ENCODE data around the gene ASCL1. TPM values are rescaled to one million over a fixed set of nuclear protein-coding genes. Genes with fewer than 3 reads are reported as not detected.

Gene ASCL1
- under 1 TPM in 1 of 2 donors, not detected in 1; 0.02 TPM for polyA plus RNA-seq

DNA sequence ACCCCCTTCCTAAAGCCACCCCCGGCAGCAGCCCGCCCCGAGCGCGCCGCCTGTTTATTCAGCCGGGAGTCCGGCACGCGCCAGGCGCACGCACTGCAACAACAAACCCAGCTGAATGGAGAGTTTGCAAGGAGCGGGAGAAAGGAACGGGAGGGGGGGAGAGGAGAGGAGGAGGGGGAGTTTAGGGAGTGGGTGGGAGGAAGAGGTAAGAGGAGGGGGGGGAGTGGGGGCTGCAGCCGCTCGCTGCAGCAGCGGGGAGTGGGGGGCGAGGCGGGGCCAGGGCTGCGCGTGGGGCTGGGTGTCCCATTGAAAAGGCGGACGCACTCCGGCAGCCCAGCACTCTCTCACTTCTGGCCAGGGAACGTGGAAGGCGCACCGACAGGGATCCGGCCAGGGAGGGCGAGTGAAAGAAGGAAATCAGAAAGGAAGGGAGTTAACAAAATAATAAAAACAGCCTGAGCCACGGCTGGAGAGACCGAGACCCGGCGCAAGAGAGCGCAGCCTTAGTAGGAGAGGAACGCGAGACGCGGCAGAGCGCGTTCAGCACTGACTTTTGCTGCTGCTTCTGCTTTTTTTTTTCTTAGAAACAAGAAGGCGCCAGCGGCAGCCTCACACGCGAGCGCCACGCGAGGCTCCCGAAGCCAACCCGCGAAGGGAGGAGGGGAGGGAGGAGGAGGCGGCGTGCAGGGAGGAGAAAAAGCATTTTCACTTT is at the start of gene ASCL1:
TSS of gene ASCL1 (plus strand) at position 336 of the 712 bp plus-strand sequence. CDS start 571 bp downstream, outside the sequence.
- peak within 1 kb of the TSS in 1 of 2 donors; percentile 37 for H3K4me3 ChIP-seq (ENCODE audit: low read depth in 1 of 2, low read length in 2 of 2)
- peaks cover 7 to 9% of the 10 kb centered on the region in 2 donors for H3K4me1 ChIP-seq (ENCODE audit: control insufficient read depth in 2 of 2, insufficient read depth in 2 of 2, low read length in 1 of 2)

DNA sequence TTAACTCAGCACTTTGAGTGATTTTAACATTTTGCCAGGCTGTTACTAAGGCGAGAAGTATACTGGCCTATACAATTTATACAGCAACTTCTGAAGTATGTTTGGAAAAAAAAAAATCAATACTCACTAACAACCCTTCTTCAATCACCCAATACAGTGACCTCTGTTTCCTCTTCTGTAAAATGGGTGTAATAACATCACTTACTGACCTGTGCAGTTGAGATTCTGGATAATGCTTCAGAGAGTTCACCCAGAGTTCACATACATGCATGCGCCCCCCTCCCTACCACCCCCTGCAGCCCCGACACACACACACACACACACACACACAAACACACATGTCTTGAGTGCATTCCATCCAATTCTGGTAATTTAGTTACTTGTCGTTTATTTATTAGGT is 49.6 kb upstream of the ASCL1 start:
- Histone ChIP-seq H3K4me1 (ENCODE audit: control insufficient read depth in 2 of 2, insufficient read depth in 2 of 2, low read length in 1 of 2) (no peaks in the 10 kb centered on the region), H3K36me3 (ENCODE audit: control insufficient read depth in 2 of 2, insufficient read depth in 2 of 2, low read length in 1 of 2) (no peaks in the 10 kb centered on the region), H3K4me3 (ENCODE audit: low read depth in 1 of 2, low read length in 2 of 2) (no peak overlapping the region), H3K27ac (ENCODE audit: low read depth in 2 of 2, low read length in 1 of 2) (no peak overlapping the region), H3K27me3 (ENCODE audit: control insufficient read depth in 1 of 2, insufficient read depth in 2 of 2, low read length in 2 of 2) (no peaks in the 10 kb centered on the region), H3K9me3 (ENCODE audit: control insufficient read depth in 2 of 2, insufficient read depth in 1 of 2, low read depth in 1 of 2, low read length in 1 of 2) (no peaks in the 10 kb centered on the region)
- WGBS, 2 donors, result 79 to 80% methylated on average over 4 of the region's 4 CpGs

More for the DNA sequence above, at the start of gene ASCL1:
- Histone ChIP-seq H3K27ac (ENCODE audit: low read depth in 2 of 2, low read length in 1 of 2) (no peak within 1 kb of the TSS), H3K27me3 (ENCODE audit: control insufficient read depth in 1 of 2, insufficient read depth in 2 of 2, low read length in 2 of 2) (peaks cover 27 to 32% of the 10 kb centered on the region in 2 donors), H3K36me3 (ENCODE audit: control insufficient read depth in 2 of 2, insufficient read depth in 2 of 2, low read length in 1 of 2) (no peaks in the 10 kb centered on the region), H3K9me3 (ENCODE audit: control insufficient read depth in 2 of 2, insufficient read depth in 1 of 2, low read depth in 1 of 2, low read length in 1 of 2) (no peaks in the 10 kb centered on the region)
- WGBS, 2 donors, result 2% methylated on average over 47 to 51 of the region's 52 CpGs

DNA sequence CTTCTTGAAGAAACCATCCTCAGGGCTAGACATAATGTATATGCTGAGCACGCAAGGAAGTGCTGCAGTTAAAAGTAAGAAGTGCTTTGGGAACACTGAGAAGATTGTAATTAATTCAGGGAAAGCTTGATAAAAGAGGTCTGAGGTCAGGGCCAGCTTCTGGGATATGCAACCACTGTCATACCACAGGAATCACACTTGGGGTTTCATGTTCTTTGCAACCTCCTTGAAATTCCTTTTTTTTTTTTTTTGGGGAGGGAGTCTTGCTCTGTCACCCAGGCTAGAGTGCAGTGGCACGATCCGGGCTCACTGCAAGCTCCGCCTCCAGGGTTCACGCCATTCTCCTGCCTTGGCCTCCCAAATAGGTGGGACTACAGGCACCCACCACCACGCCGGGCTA is 47.3 kb upstream of the ASCL1 start:
- Histone ChIP-seq H3K36me3 (ENCODE audit: control insufficient read depth in 2 of 2, insufficient read depth in 2 of 2, low read length in 1 of 2) (no peaks in the 10 kb centered on the region), H3K4me3 (ENCODE audit: low read depth in 1 of 2, low read length in 2 of 2) (no peak overlapping the region), H3K9me3 (ENCODE audit: control insufficient read depth in 2 of 2, insufficient read depth in 1 of 2, low read depth in 1 of 2, low read length in 1 of 2) (no peaks in the 10 kb centered on the region), H3K4me1 (ENCODE audit: control insufficient read depth in 2 of 2, insufficient read depth in 2 of 2, low read length in 1 of 2) (no peaks in the 10 kb centered on the region), H3K27ac (ENCODE audit: low read depth in 2 of 2, low read length in 1 of 2) (no peak overlapping the region), H3K27me3 (ENCODE audit: control insufficient read depth in 1 of 2, insufficient read depth in 2 of 2, low read length in 2 of 2) (no peaks in the 10 kb centered on the region)
- WGBS, 2 donors, result 87 to 94% methylated on average over 7 of the region's 7 CpGs

DNA sequence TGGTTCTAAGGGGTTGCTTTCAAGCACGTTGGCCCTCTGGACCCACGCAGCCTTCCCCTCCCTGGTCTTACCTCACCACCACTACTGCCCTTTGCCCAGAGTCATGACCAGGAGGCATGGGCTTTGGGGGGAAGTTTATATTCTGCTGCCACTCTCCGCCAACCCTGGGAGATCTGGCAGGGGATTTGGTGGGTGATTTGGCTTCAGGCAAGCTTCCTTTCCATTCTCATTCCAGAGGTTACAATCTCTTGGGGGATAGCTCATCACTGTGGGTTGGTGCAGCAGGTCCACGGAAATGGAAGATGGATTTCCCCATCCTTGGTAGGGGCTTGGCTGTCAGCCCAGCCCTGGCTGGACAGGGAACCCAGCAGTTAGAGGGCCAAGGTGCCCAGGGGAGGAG is 46.7 kb upstream of the ASCL1 start:
- H3K36me3 ChIP-seq (ENCODE audit: control insufficient read depth in 2 of 2, insufficient read depth in 2 of 2, low read length in 1 of 2), result no peaks in the 10 kb centered on the region
- WGBS, 2 donors, result 80 to 85% methylated on average over 4 of the region's 4 CpGs
- no peaks in the 10 kb centered on the region for H3K27me3 ChIP-seq (ENCODE audit: control insufficient read depth in 1 of 2, insufficient read depth in 2 of 2, low read length in 2 of 2)
- H3K9me3 ChIP-seq (ENCODE audit: control insufficient read depth in 2 of 2, insufficient read depth in 1 of 2, low read depth in 1 of 2, low read length in 1 of 2), result no peaks in the 10 kb centered on the region
- no peak overlapping the region for H3K4me3 ChIP-seq (ENCODE audit: low read depth in 1 of 2, low read length in 2 of 2)
- H3K27ac ChIP-seq (ENCODE audit: low read depth in 2 of 2, low read length in 1 of 2), result no peak overlapping the region
- no peaks in the 10 kb centered on the region for H3K4me1 ChIP-seq (ENCODE audit: control insufficient read depth in 2 of 2, insufficient read depth in 2 of 2, low read length in 1 of 2)

DNA sequence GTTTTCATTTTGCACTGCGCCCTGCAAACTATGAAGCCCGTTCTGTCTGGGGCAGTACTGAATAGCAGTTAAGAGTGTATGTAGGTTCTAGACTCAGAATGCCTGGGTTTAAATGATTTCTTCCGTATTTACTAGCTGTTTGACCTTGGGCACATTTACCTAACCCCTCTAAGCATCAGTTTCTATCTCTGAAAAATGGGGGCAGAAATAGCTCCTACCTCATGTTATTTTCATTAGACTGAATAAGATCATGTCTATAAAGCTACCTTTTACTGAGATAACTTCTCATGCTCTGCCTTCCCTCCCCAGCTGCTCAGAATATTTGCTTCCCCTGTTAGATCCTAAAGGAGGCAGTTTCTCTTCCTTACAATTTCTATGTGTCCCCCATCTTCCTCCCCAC is 46.2 kb upstream of the ASCL1 start:
- H3K27ac ChIP-seq (ENCODE audit: low read depth in 2 of 2, low read length in 1 of 2), result no peak overlapping the region
- WGBS, 2 donors, result 81 to 90% methylated on average over 3 of the region's 3 CpGs
- H3K9me3 ChIP-seq (ENCODE audit: control insufficient read depth in 2 of 2, insufficient read depth in 1 of 2, low read depth in 1 of 2, low read length in 1 of 2), result no peaks in the 10 kb centered on the region
- no peaks in the 10 kb centered on the region for H3K4me1 ChIP-seq (ENCODE audit: control insufficient read depth in 2 of 2, insufficient read depth in 2 of 2, low read length in 1 of 2)
- no peaks in the 10 kb centered on the region for H3K36me3 ChIP-seq (ENCODE audit: control insufficient read depth in 2 of 2, insufficient read depth in 2 of 2, low read length in 1 of 2)
- no peaks in the 10 kb centered on the region for H3K27me3 ChIP-seq (ENCODE audit: control insufficient read depth in 1 of 2, insufficient read depth in 2 of 2, low read length in 2 of 2)
- no peak overlapping the region for H3K4me3 ChIP-seq (ENCODE audit: low read depth in 1 of 2, low read length in 2 of 2)

DNA sequence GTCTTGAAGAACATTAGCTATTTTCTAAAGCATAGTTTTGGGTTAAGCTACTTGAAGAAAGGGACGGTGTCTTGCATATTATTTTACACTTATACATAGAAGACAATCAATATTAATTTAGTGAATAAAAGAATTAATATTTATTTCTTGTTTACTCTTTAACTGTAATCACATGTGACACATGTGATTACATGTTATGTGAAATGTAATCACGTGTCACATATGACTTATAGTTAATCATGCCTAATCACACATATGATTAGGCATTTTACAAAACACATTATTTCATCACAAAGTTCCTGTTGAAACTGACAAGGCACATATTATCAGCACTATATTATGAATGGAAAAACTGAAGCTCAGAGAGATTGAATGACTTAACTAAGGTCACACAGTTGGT is 45.2 kb upstream of the ASCL1 start:
- Histone ChIP-seq H3K27me3 (ENCODE audit: control insufficient read depth in 1 of 2, insufficient read depth in 2 of 2, low read length in 2 of 2) (no peaks in the 10 kb centered on the region), H3K4me3 (ENCODE audit: low read depth in 1 of 2, low read length in 2 of 2) (no peak overlapping the region), H3K4me1 (ENCODE audit: control insufficient read depth in 2 of 2, insufficient read depth in 2 of 2, low read length in 1 of 2) (no peaks in the 10 kb centered on the region), H3K9me3 (ENCODE audit: control insufficient read depth in 2 of 2, insufficient read depth in 1 of 2, low read depth in 1 of 2, low read length in 1 of 2) (no peaks in the 10 kb centered on the region), H3K36me3 (ENCODE audit: control insufficient read depth in 2 of 2, insufficient read depth in 2 of 2, low read length in 1 of 2) (no peaks in the 10 kb centered on the region), H3K27ac (ENCODE audit: low read depth in 2 of 2, low read length in 1 of 2) (no peak overlapping the region)
- WGBS, 2 donors, result 82% methylated on average over 2 of the region's 2 CpGs

DNA sequence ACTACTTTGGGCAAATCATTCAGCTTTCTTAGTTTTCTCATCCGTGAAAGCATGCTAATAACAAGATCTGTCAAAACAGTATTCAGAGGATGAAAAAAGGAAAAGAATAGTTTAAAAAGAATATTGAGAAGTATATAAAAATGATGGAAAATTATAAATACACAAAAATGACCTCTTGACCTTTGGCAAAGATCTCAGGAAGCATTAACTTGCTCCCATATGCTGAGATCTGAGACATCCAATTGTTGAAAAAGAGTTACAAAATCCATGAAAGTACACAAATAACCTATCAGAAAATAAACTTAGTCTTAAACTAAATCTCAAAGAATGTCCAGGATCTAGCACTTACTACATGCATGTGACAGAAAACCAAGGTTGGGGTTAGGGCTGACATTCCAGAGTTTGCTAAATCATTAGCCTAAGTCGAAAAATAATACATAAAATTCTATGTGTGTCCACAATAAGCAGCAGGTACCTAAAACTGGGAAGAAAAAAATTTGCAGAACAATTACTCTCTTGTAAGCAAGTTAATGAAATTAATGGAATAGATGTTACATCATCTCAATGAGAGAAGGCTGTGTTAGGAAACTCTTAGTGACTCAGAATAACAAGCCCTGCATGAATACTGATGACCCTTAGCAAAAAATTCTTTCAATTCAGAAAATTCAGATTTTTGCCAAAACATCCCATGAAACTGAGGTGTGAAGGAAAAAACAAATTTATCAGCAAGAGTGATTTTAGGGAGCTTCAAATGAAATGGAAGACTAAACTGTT is 43.8 kb upstream of the ASCL1 start:
- no peaks in the 10 kb centered on the region for H3K9me3 ChIP-seq (ENCODE audit: control insufficient read depth in 2 of 2, insufficient read depth in 1 of 2, low read depth in 1 of 2, low read length in 1 of 2)
- 71 to 78% methylated on average over 2 of the region's 2 CpGs for WGBS, 2 donors
- H3K4me3 ChIP-seq (ENCODE audit: low read depth in 1 of 2, low read length in 2 of 2), result no peak overlapping the region
- H3K36me3 ChIP-seq (ENCODE audit: control insufficient read depth in 2 of 2, insufficient read depth in 2 of 2, low read length in 1 of 2), result no peaks in the 10 kb centered on the region
- H3K4me1 ChIP-seq (ENCODE audit: control insufficient read depth in 2 of 2, insufficient read depth in 2 of 2, low read length in 1 of 2), result no peaks in the 10 kb centered on the region
- no peak overlapping the region for H3K27ac ChIP-seq (ENCODE audit: low read depth in 2 of 2, low read length in 1 of 2)
- peaks cover 0 to under 1% of the 10 kb centered on the region in 2 donors for H3K27me3 ChIP-seq (ENCODE audit: control insufficient read depth in 1 of 2, insufficient read depth in 2 of 2, low read length in 2 of 2)

DNA sequence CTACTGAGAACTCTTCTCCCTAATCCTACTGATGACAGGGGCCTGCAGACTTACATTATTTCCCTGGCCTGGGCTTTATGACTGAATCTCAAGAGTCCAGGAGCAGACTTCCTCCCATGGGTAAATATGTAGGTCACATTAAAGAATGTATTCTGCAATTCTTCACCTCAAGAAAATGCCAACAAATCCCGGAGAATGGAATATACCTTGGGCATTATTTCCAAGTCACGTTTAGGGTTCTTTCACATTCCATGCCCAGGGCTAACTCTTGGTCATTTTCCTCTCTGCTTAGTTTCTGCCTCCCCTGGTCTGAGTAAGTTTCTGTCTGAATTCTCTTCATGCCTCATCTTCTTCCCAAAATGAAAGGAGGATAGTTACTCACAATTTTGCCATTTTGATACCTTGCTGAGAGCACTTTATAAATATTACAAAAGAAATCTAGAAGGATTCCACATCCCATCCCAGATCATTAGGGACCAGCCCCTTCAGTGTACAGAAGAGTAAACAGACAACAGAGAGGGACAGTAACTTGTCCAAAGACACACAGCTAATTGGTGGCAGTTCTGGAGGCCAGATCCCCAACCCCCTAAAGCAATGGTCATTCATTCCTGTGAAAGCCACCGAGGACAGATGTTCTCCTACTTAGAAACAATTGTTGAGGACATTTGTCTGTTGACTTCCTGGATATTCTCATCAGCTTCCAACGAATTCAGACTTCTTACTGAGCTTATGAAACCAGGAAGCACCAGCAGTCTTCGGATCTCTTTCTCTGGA is 41.0 kb upstream of the ASCL1 start:
- Histone ChIP-seq H3K27me3 (ENCODE audit: control insufficient read depth in 1 of 2, insufficient read depth in 2 of 2, low read length in 2 of 2) (peaks cover 2% of the 10 kb centered on the region in 2 donors), H3K4me3 (ENCODE audit: low read depth in 1 of 2, low read length in 2 of 2) (peak overlapping the region in 1 of 2 donors; percentile 46), H3K4me1 (ENCODE audit: control insufficient read depth in 2 of 2, insufficient read depth in 2 of 2, low read length in 1 of 2) (no peaks in the 10 kb centered on the region), H3K36me3 (ENCODE audit: control insufficient read depth in 2 of 2, insufficient read depth in 2 of 2, low read length in 1 of 2) (no peaks in the 10 kb centered on the region), H3K9me3 (ENCODE audit: control insufficient read depth in 2 of 2, insufficient read depth in 1 of 2, low read depth in 1 of 2, low read length in 1 of 2) (no peaks in the 10 kb centered on the region), H3K27ac (ENCODE audit: low read depth in 2 of 2, low read length in 1 of 2) (no peak overlapping the region)
- WGBS, 2 donors, result 63 to 69% methylated on average over 5 of the region's 5 CpGs

DNA sequence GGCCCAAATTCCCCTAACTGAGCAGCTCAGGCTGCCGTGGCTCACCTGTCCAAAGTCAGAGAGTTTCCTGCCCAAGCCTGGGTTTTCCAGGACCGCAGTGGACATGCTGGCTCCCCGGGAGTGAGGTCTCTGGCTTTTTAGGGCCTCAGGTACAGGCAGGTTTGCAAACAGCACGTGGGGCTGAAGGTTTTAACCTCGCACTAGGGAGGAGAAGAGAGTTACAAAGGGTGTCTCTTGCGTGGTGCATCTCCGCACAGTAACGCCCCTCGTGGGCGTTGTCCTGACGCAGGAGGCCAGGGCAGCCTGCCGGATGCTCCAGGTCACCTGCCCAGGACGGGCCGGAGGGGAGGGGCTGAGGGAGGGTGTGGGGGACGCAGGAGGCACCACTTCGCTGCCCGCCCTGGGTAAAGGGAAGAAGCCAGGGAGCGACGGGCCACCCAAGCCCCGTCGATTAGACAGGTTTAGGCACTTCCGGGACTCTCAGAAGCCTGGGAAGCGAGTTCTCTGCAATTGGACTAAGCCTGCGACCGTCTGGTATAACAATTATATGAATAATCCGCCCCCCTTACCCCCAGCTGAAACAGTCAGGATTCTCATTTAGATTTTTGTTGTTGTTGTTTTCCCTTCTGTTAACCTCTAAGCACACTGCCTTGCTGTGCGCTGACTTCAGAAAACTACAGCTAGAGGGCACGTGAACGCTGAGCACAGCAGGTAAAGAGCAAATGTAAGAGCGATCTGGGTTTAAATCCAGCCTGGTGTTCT is 40.3 kb upstream of the ASCL1 start, which contains the start of gene PAH:
TSS of gene PAH (minus strand) at position 219 of the 762 bp plus-strand sequence. CDS start at position 105, 114 bp downstream.
- Histone ChIP-seq H3K27ac (ENCODE audit: low read depth in 2 of 2, low read length in 1 of 2) (no peak within 1 kb of the TSS), H3K9me3 (ENCODE audit: control insufficient read depth in 2 of 2, insufficient read depth in 1 of 2, low read depth in 1 of 2, low read length in 1 of 2) (no peaks in the 10 kb centered on the region), H3K4me1 (ENCODE audit: control insufficient read depth in 2 of 2, insufficient read depth in 2 of 2, low read length in 1 of 2) (no peaks in the 10 kb centered on the region), H3K36me3 (ENCODE audit: control insufficient read depth in 2 of 2, insufficient read depth in 2 of 2, low read length in 1 of 2) (no peaks in the 10 kb centered on the region), H3K4me3 (ENCODE audit: low read depth in 1 of 2, low read length in 2 of 2) (peak within 1 kb of the TSS; percentile 27 to 46), H3K27me3 (ENCODE audit: control insufficient read depth in 1 of 2, insufficient read depth in 2 of 2, low read length in 2 of 2) (peaks cover 2% of the 10 kb centered on the region in 2 donors)
- 6 to 13% methylated on average over 30 of the region's 30 CpGs for WGBS, 2 donors

Data from esophagus (tissue), 2 donors.